IMR-90 (cell line): ENCODE data around the gene SRGAP2C. TPM values are rescaled to one million over a fixed set of nuclear protein-coding genes. Genes with fewer than 3 reads are reported as not detected.
"Not testable (repeated sequence)": the region's sequence is repeated elsewhere in the genome, so short reads cannot be mapped to it uniquely, and the experiment has no call there.

Experiments used
- ATAC-seq: fragments of 200-7000 bp; cut with Tn5 transposase; 2 replicates; pipeline ENCODE4 v1.9.1; 2020; ENCODE audit warnings: low read depth, mild to moderate bottlenecking, moderate library complexity
- BruUV-seq: library from RNA; stranded (reverse); fragments of 400-500 nt; replicated peaks from 2 replicates; lab custom pipeline; 2021; lab: Mats Ljungman, UMichigan
- CTCF ChIA-PET: fragments of 300-600 bp; formaldehyde crosslinking; extraction: SDS; loops from one replicate; lab custom pipeline; 2021; ENCODE audit warnings: antibody characterized with exemption; lab: Yijun Ruan, JAX
- POLR2A ChIA-PET: fragments of 300-600 bp; sonication (Branson Sonifier 250); formaldehyde crosslinking; loops from one replicate; lab custom pipeline; 2022; ENCODE audit warnings: antibody characterized with exemption; ENCODE audit not compliant: unreplicated experiment; lab: Charles Lee
- DNase-seq: peaks from one replicate; pipeline ENCODE4 v3.0.0; 2013
- H2AFZ ChIP-seq: replicated peaks from 2 replicates; pipeline ENCODE3; 2013; ENCODE audit warnings: low read length, mild to moderate bottlenecking; ENCODE audit not compliant: poor library complexity
- H2AK5ac ChIP-seq: 2 replicates; pipeline ENCODE4 v1.6.1; 2013; ENCODE audit warnings: low read depth, low read length, inconsistent platforms
- H2AK9ac ChIP-seq: replicated peaks from 2 replicates; pipeline ENCODE3; 2013; ENCODE audit warnings: mild to moderate bottlenecking, low read depth, low read length, moderate library complexity; ENCODE audit not compliant: poor library complexity
- H2BK120ac ChIP-seq: 2 replicates; pipeline ENCODE4 v1.6.1; 2013; ENCODE audit warnings: low read depth, low read length, inconsistent platforms
- H2BK15ac ChIP-seq: 3 replicates; pipeline ENCODE4 v1.6.1; 2013; ENCODE audit warnings: low read depth, low read length, inconsistent platforms
- H2BK20ac ChIP-seq: 2 replicates; pipeline ENCODE4 v1.6.1; 2013; ENCODE audit warnings: low read depth, mild to moderate bottlenecking, inconsistent platforms, low read length, moderate library complexity
- H2BK5ac ChIP-seq: 2 replicates; pipeline ENCODE4 v1.6.1; 2013; ENCODE audit warnings: mild to moderate bottlenecking, low read depth, low read length, inconsistent platforms; ENCODE audit not compliant: poor library complexity, severe bottlenecking
- H3K14ac ChIP-seq: replicated peaks from 2 replicates; pipeline ENCODE4 v1.6.1; 2013; ENCODE audit warnings: low read depth, low read length, inconsistent platforms
- H3K18ac ChIP-seq: 2 replicates; pipeline ENCODE4 v1.6.1; 2013; ENCODE audit warnings: low read depth, low read length, control low read depth
- H3K23ac ChIP-seq: 2 replicates; pipeline ENCODE4 v1.6.1; 2013; ENCODE audit warnings: low read depth, low read length, inconsistent platforms
- H3K27ac ChIP-seq: 2 replicates; pipeline ENCODE4 v1.5.1; 2013; ENCODE audit warnings: mild to moderate bottlenecking, control low read depth, low read length; ENCODE audit not compliant: insufficient read depth
- H3K27me3 ChIP-seq: 2 replicates; pipeline ENCODE4 v1.6.1; 2013; ENCODE audit warnings: low read length; ENCODE audit not compliant: control insufficient read depth, insufficient read depth
- H3K36me3 ChIP-seq: 2 replicates; pipeline ENCODE4 v1.6.1; 2013; ENCODE audit warnings: low read length, mixed read lengths; ENCODE audit not compliant: control insufficient read depth, insufficient read depth
- H3K4ac ChIP-seq: 2 replicates; pipeline ENCODE4 v1.6.1; 2013; ENCODE audit warnings: low read depth, low read length, inconsistent platforms
- H3K4me1 ChIP-seq: 2 replicates; pipeline ENCODE4 v1.6.1; 2013; ENCODE audit warnings: low read length, mixed read lengths; ENCODE audit not compliant: control insufficient read depth, insufficient read depth
- H3K4me2 ChIP-seq: 2 replicates; pipeline ENCODE4 v1.6.1; 2013; ENCODE audit warnings: low read depth, mild to moderate bottlenecking, control low read depth, low read length, moderate library complexity
- H3K4me3 ChIP-seq: 2 replicates; pipeline ENCODE4 v1.5.1; 2013; ENCODE audit warnings: low read depth, mild to moderate bottlenecking, control low read depth, low read length, moderate library complexity; ENCODE audit not compliant: insufficient read depth
- H3K56ac ChIP-seq: 2 replicates; pipeline ENCODE4 v1.6.1; 2013; ENCODE audit warnings: low read length, inconsistent platforms; ENCODE audit not compliant: insufficient read depth; ENCODE audit errors: extremely low read depth
- H3K79me1 ChIP-seq, 2 experiments: 2 replicates each; pipeline ENCODE4 v1.6.1; 2013; ENCODE audit warnings: low read length in 2 of 2, inconsistent platforms in 1 of 2, low read depth in 1 of 2
- H3K9ac ChIP-seq: 2 replicates; pipeline ENCODE4 v1.6.1; 2013; ENCODE audit warnings: low read depth, low read length, control low read depth
- H3K9me1 ChIP-seq: 2 replicates; pipeline ENCODE4 v1.6.1; 2013; ENCODE audit warnings: low read length, inconsistent platforms; ENCODE audit not compliant: insufficient read depth
- H3K9me3 ChIP-seq: 2 replicates; pipeline ENCODE4 v1.6.1; 2013; ENCODE audit warnings: low read length; ENCODE audit not compliant: control insufficient read depth, insufficient read depth
- H4K20me1 ChIP-seq: 2 replicates; pipeline ENCODE4 v1.6.1; 2013; ENCODE audit warnings: low read length, inconsistent platforms; ENCODE audit not compliant: insufficient read depth
- H4K5ac ChIP-seq: 2 replicates; pipeline ENCODE4 v1.6.1; 2013; ENCODE audit warnings: mild to moderate bottlenecking, low read depth, low read length, control low read depth
- H4K8ac ChIP-seq, 2 experiments: 2 replicates each; pipeline ENCODE4 v1.6.1; 2013; ENCODE audit warnings: low read depth in 2 of 2, low read length in 2 of 2, control low read depth in 1 of 2, inconsistent platforms in 1 of 2
- H4K91ac ChIP-seq: 2 replicates; pipeline ENCODE4 v1.6.1; 2013; ENCODE audit warnings: low read depth, low read length, inconsistent platforms; ENCODE audit not compliant: insufficient read depth
- MXI1 ChIP-seq: IDR thresholded peaks from 2 replicates; pipeline ENCODE4 v1.6.1; 2012; ENCODE audit warnings: low read depth, mild to moderate bottlenecking, low read length, moderate library complexity, borderline replicate concordance
- WGBS, 2 experiments: methylation state at CpG; one replicate each; pipeline versions ENCODE4 v1.1.5 to v1.1.7; 2013; ENCODE audit warnings: missing lambda C conversion rate in 2 of 2; ENCODE audit not compliant: insufficient read length in 1 of 2; ENCODE audit errors: extremely low coverage in 2 of 2; 5-methylcytosine and 5-hydroxymethylcytosine counted together
- dilution Hi-C: fragments of 300-500 bp; cut with HindIII; formaldehyde crosslinking; loops from one replicate; pipeline ENCODE4 v1.14.3; 2018; ENCODE audit warnings: low sequenced_read_pairs; ENCODE audit not compliant: unreplicated experiment
- in situ Hi-C: fragments of 300-500 bp; cut with MboI; formaldehyde crosslinking; loops from 3 replicates; pipeline ENCODE4 v1.14.3; 2019; ENCODE audit warnings: low sequenced_read_pairs, inconsistent platforms, mixed read lengths
- intact Hi-C: fragments of 100-400 bp; cut with micrococcal nuclease; formaldehyde crosslinking; loops from 2 replicates; pipeline ENCODE4 v1.10.0; 2022
- polyA plus RNA-seq, 3 experiments: library from polyadenylated mRNA; depleted of rRNA; stranded (reverse); fragments of >200 nt; gene quantifications; 2 replicates each; pipeline ENCODE4 v1.2.3, GENCODE V29; 2012; ENCODE audit warnings: low replicate concordance in 1 of 3
- total RNA-seq: library from RNA; depleted of rRNA; stranded (reverse); fragments of >200 nt; gene quantifications from 2 replicates; pipeline ENCODE4 v1.2.3, GENCODE V29; 2012

The SRGAP2C gene
- total and polyA plus RNA-seq, 2 of the 4 experiments (the other 2 are of a cell fraction), result 5.6 to 12.7 TPM

DNA sequence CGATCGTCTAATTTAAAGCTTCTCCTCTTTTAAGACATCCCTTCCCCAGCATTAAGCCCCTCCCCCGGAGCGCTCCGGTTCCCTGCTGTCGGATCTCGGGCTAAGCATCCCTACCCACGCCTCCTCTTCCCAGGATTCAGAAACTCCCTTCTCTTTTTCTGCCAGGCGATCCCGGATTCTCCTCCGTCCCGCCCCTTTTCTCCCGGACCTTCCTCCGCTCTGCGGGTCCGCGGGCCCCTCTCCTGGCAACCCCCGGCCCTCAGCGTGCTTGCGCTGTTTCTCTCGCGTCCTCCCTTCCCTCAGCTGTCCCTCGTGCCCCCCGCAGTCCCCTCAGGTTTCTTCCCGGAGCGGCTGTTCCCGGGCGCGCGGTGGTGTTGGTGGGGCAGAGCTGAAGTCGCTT is 908 bp upstream of the SRGAP2C start:
- H3K27me3 ChIP-seq, H4K91ac ChIP-seq, H3K14ac ChIP-seq, H3K79me1 ChIP-seq, H4K5ac ChIP-seq, BruUV-seq, H2BK5ac ChIP-seq, H2BK20ac ChIP-seq, in situ Hi-C loops, DNase-seq, H2AK9ac ChIP-seq, H2BK120ac ChIP-seq, H3K4me1 ChIP-seq, H3K36me3 ChIP-seq, POLR2A ChIA-PET, H3K56ac ChIP-seq, H2BK15ac ChIP-seq, H4K8ac ChIP-seq, H3K23ac ChIP-seq, H3K9me3 ChIP-seq, dilution Hi-C loops, H3K4ac ChIP-seq, H4K20me1 ChIP-seq, CTCF ChIA-PET, H2AK5ac ChIP-seq, H3K18ac ChIP-seq, intact Hi-C loops, H3K9me1 ChIP-seq, H2AFZ ChIP-seq, H3K9ac ChIP-seq, H3K27ac ChIP-seq, ATAC-seq: not testable (repeated sequence)
- peak overlapping the region; percentile 44 for H3K4me3 ChIP-seq
- no CpG with 5 or more reads among the region's 31 CpGs for WGBS, 2 experiments
- peak overlapping the region; percentile 49 for H3K4me2 ChIP-seq
- TF ChIP-seq MXI1, result 0 out of 2 replicates have a peak, but pooled peaks have one; percentile 17

DNA sequence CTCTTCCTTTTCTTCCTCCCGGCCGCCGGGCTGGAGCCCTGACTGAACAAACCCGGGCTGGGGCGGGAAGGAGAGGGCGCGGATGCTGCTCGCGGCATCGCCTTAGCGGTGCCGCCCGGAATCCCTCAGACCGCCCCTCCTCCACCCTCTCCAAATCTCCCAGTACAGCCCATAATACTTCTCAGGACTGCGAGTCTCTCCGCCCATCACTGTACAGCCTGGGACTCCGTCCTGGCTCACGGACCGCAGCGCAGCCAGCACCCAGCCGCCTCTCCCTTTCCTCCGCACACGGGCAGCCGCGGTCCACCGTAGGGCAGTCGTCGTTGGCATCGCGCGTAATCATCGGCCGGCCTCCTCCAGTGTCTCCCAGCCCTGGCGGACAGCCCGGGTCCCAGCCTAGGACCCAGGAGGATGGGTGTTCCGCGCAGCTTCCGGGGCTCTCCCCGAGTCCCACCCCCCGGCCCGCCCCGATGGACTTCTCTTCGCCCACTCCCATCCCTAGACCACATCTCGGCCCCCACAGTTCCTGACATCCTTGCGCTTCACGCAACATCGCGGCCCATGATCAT is 449 bp downstream of the SRGAP2C start:
- H3K9ac ChIP-seq, H2BK120ac ChIP-seq, H4K91ac ChIP-seq, H3K36me3 ChIP-seq, DNase-seq, H3K9me3 ChIP-seq, CTCF ChIA-PET, H3K27me3 ChIP-seq, H3K56ac ChIP-seq, H2AFZ ChIP-seq, H2BK20ac ChIP-seq, H3K4me2 ChIP-seq, H2AK5ac ChIP-seq, H2AK9ac ChIP-seq, intact Hi-C loops, POLR2A ChIA-PET, H3K4ac ChIP-seq, H4K8ac ChIP-seq, in situ Hi-C loops, H2BK5ac ChIP-seq, H3K4me1 ChIP-seq, H3K79me1 ChIP-seq, H3K9me1 ChIP-seq, dilution Hi-C loops, H4K5ac ChIP-seq, H3K18ac ChIP-seq, BruUV-seq, H4K20me1 ChIP-seq, H2BK15ac ChIP-seq, H3K14ac ChIP-seq, H3K23ac ChIP-seq: not testable (repeated sequence)
- no CpG with 5 or more reads among the region's 48 CpGs for WGBS, 2 experiments
- Histone ChIP-seq H3K27ac (peak overlapping the region; percentile 71), H3K4me3 (peak overlapping the region; percentile 57)
- ATAC-seq, result peak; percentile 32
